22Rv1 (cell line): ENCODE measurements around the gene DNA2.

Experiments used
- H3K27ac ChIP-seq: fragments of 450-650 bp; 2 replicates; pipeline ENCODE4 v1.5.1; 2017
- ZFX ChIP-seq: fragments of 450-650 bp; IDR thresholded peaks from 2 replicates; pipeline ENCODE4 v1.6.1; 2017; ENCODE audit warnings: antibody characterized with exemption, borderline replicate concordance
- TF ChIP-seq, protein P1 (sequence below): fragments of 450-650 bp; IDR thresholded peaks from 2 replicates; pipeline ENCODE4 v1.5.1; 2017; ENCODE audit warnings: mild to moderate bottlenecking

The DNA2 gene

DNA sequence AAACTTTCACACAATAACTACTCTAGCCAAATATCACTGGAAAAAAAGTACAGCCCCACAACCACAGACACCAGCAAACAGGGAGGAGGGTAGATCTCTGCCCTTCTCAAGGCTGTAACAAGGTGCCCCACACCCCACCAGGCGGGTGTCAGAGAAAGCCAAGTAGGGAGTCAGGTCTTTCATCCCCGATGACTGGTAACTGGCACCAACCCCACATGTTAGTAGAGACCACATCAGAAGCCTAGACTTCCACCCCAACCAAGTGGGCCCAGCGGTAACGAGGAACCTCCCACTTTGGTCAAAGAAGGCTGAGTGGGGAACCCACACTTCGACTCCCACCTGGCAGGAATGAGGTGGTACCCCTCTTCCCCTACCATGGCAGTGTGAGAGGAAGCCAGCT, 48.3 kb downstream of the DNA2 start:
- TF ChIP-seq, protein P1, sequence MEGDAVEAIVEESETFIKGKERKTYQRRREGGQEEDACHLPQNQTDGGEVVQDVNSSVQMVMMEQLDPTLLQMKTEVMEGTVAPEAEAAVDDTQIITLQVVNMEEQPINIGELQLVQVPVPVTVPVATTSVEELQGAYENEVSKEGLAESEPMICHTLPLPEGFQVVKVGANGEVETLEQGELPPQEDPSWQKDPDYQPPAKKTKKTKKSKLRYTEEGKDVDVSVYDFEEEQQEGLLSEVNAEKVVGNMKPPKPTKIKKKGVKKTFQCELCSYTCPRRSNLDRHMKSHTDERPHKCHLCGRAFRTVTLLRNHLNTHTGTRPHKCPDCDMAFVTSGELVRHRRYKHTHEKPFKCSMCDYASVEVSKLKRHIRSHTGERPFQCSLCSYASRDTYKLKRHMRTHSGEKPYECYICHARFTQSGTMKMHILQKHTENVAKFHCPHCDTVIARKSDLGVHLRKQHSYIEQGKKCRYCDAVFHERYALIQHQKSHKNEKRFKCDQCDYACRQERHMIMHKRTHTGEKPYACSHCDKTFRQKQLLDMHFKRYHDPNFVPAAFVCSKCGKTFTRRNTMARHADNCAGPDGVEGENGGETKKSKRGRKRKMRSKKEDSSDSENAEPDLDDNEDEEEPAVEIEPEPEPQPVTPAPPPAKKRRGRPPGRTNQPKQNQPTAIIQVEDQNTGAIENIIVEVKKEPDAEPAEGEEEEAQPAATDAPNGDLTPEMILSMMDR: no peak
- no peak for TF ChIP-seq ZFX
- 0 out of 2 replicates have a peak overlapping the region, but pooled peaks have one; percentile 18 for H3K27ac ChIP-seq

DNA sequence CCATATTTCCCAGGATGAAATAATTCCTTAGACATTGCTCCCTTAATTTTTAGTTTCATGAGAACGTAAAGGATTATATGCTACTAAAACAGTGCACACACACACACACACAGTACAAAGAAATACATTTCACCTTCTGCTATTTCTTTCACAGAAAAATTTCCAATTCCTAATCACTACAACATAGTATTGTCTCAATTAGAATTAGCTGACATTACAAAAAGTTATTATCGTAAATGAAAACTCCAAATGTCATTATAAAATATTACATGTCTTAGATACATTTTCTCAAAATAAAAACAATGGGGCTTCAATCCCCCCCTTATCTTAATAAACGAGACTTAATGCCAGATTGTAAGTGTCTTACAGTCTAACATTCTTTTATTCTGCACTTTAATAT, 52.4 kb downstream of the DNA2 start:
- H3K27ac ChIP-seq: no peak overlapping the region
- no peak for TF ChIP-seq ZFX
- TF ChIP-seq, protein P1: no peak

DNA sequence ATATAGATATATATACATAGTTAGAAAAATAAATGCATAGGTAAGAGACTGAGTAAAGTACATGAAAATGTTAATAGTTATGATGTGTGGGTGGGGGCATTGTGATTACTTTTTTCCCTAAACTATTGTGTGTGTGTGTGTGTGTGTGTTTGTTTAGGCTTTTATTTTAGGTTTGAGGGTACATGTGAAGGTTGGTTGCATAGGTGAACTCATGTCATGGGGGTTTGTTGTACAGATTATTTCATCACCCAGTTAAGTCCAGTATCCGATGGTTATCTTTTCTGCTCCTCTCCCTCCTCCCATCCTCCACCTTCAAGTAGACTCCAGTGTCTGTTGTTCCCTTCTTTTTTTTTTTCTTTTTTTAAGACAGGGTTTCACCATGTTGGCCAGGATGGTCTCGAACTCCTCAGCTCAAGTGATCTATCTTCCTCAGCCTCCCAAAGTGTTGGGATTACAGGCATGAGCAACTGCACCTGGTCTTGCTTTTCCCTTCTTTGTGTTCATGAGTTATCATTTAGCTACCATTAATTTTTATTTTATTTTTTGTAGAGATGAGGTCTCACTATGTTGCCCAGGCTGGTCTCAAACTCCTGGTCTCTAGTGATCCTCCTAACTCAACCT, 62.8 kb downstream of the DNA2 start:
- peak overlapping the region; percentile 25; the same call in 1 of the 2 replicates for H3K27ac ChIP-seq

DNA sequence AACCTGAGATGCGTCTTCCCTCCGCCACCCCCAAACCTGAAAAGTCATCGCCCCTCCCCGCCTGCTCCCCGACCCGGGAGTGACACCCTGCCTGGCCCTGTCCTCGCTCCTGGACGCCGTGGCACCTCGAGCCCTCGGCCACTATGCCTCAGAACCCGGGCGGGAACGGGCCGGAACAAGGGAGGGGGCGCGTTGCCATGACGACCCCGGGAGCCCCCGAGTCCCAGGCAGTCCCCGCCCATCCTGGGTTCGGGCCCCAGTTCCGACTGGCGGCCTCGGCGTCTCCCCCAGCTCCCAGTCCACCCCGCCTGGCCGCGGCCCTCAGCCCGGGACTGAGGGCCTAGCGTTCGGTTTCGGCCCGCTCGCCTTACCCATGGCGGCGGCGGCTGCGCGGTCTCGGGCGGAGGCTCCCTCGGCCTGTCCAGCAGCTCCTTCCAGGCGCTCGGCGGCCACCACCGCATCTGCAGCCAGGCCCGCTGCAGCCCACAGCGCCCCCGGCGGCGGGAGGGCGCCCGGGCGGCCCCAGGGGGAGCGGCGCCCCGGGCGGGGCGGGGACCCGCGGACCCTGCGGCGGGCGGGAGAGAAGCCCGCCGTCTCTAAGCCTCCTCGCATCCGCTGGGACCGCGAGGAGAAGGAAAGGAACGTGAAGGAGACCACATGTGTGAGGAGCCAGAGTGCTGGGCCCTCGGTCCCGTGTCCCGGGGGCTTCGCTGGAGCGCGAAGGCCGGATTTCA, 64.8 kb downstream of the DNA2 start, which contains the start of gene RUFY2:
Gene RUFY2, minus strand, starts transcription at position 463 of the 734 bp plus-strand sequence. Its CDS starts 88 bp downstream, at position 375.
- TF ChIP-seq, protein P1: peak; percentile 98
- no peak for TF ChIP-seq ZFX
- H3K27ac ChIP-seq: peak within 1 kb of the TSS; percentile 76

More for the DNA sequence above, 62.8 kb downstream of the DNA2 start:
- TF ChIP-seq ZFX: no peak
- TF ChIP-seq, protein P1: no peak

DNA sequence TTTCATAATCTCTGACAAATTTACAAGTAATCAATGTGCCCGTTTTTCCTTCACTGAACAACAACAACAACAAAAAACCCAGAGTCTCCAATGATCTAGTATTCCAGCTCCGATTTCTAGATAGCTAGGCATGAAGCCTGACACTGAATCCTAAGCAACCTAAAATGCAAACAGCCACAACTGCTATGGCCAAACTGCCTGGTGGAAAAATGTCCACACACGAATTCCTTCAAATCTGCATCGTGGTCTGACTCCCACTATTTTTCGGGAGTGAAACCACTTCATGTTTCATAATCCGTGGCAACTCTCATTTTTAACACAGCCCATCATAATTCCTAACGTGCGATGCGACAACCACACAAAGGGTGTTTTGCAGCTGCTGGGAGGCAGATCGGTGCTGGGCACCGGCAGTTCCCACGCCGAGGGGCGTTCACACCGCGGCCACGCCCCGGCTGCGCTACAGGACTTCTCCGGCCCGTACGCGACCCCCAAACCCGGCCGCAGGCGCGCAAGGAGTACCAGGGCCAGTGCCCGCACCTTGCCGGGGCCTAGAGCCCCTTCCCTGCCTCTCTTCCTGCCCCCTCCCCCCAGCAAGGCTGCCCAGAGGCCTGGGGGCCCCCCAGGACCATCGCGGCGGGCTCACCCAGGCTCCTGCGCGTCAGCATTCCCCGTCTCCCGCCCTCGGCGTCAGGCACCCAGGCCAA, 65.5 kb downstream of the DNA2 start:
- H3K27ac ChIP-seq: peak overlapping the region; percentile 76
- no peak for TF ChIP-seq ZFX
- TF ChIP-seq, protein P1: no peak

DNA sequence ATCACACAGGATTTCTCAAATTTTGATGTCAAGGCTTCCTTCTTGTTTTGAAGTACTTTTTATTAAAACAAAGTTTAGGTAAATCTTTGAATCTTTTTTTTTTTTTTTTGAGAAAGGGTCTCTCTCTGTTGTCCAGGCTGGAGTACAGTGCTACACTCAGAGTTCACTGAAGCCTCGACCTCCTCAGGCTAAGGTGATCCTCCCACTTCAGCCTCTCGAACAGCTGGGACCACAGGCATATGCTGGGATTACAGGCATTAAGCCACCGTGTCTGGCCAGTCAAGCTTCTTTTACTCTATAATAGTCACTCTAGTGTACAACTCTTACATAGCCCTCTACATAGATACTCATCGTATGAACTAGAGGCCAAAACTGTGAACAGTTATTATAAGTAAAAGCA, 68.1 kb downstream of the DNA2 start:
- no peak overlapping the region for H3K27ac ChIP-seq
- no peak for TF ChIP-seq ZFX

DNA sequence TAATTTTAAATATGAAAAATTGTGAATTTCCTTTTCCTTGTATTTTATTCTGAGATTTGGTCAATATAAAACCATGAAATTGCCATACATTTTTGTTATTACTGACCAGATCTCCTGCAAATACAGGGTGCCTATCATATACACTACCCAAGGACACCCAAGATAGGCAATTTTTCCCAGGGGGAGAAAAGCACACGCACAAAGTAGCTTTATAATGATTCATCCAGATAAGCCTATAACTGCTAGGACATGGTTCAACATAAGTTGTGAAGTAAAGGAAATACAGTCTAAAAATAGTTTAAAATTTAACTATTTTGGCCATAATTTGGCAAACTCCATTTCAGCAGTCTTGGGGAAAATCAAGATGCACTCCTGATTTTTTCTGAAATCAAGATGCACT, 69.5 kb downstream of the DNA2 start:
- H3K27ac ChIP-seq: no peak overlapping the region
- no peak for TF ChIP-seq ZFX
- TF ChIP-seq, protein P1: no peak
